Measurements from ENCODE around the gene TEKTIP1.

TEKTIP1 gene

GRCh38 chr19:3508771-3509535, 30.0 kb upstream of the TEKTIP1 start:
- no peak for TF ChIP-seq CTCF (IDR thresholded peaks at IDR 0.05; ENCODE audit: low read depth, low read length, missing control alignments)
- DNase-seq (ENCODE audit: low read depth): no peak
- in situ Hi-C loops (cut with HindIII; ENCODE audit: low sequenced_read_pairs): no loop called here
- no peak overlapping the region for H3K4me3 ChIP-seq (ENCODE audit: low read depth, low read length)

- DNase-seq (ENCODE audit: low read depth): no peak
- H3K4me3 ChIP-seq (ENCODE audit: low read depth, low read length): no peak overlapping the region
- in situ Hi-C loops (cut with HindIII; ENCODE audit: low sequenced_read_pairs): no loop called here
- TF ChIP-seq CTCF (IDR thresholded peaks at IDR 0.05; ENCODE audit: low read depth, low read length, missing control alignments): no peak
Observed at GRCh38 chr19:3509566-3509989, 29.4 kb upstream of the TEKTIP1 start.

GRCh38 chr19:3510727-3511126, 28.2 kb upstream of the TEKTIP1 start:
- no peak overlapping the region for H3K4me3 ChIP-seq (ENCODE audit: low read depth, low read length)
- in situ Hi-C loops (cut with HindIII; ENCODE audit: low sequenced_read_pairs): no loop called here
- no peak for DNase-seq (ENCODE audit: low read depth)
- no peak for TF ChIP-seq CTCF (IDR thresholded peaks at IDR 0.05; ENCODE audit: low read depth, low read length, missing control alignments)

GRCh38 chr19:3511506-3512251, 27.3 kb upstream of the TEKTIP1 start:
- DNase-seq (ENCODE audit: low read depth): no peak
- in situ Hi-C loops (cut with HindIII; ENCODE audit: low sequenced_read_pairs): no loop called here
- H3K4me3 ChIP-seq (ENCODE audit: low read depth, low read length): no peak overlapping the region
- no peak for TF ChIP-seq CTCF (IDR thresholded peaks at IDR 0.05; ENCODE audit: low read depth, low read length, missing control alignments)

GRCh38 chr19:3512562-3513228, 26.3 kb upstream of the TEKTIP1 start:
- in situ Hi-C loops (cut with HindIII; ENCODE audit: low sequenced_read_pairs): no loop called here
- no peak for TF ChIP-seq CTCF (IDR thresholded peaks at IDR 0.05; ENCODE audit: low read depth, low read length, missing control alignments)
- DNase-seq (ENCODE audit: low read depth): no peak
- H3K4me3 ChIP-seq (ENCODE audit: low read depth, low read length): no peak overlapping the region

- H3K4me3 ChIP-seq (ENCODE audit: low read depth, low read length): no peak overlapping the region
- in situ Hi-C loops (cut with HindIII; ENCODE audit: low sequenced_read_pairs): no loop called here
Observed at GRCh38 chr19:3513229-3514140, 25.5 kb upstream of the TEKTIP1 start.

More at GRCh38 chr19:3513229-3514140, 25.5 kb upstream of the TEKTIP1 start:
- no peak for TF ChIP-seq CTCF (IDR thresholded peaks at IDR 0.05; ENCODE audit: low read depth, low read length, missing control alignments)
- DNase-seq (ENCODE audit: low read depth): no peak

Data from astrocyte of the cerebellum (primary cell).